Fibroblast of peridontal ligament (primary cell): Measurements from ENCODE around the gene NACC2.

Experiments used
- DNase-seq: peaks from one replicate; pipeline ENCODE4 v3.0.0-alpha.2; 2010; ENCODE audit errors: extremely low read depth

NACC2 gene

GRCh38 chr9:135994501-135995192 lies 100.4 kb downstream of the NACC2 start:
- no peak for DNase-seq

- DNase-seq, result no peak
These were observed 101.2 kb downstream of the NACC2 start for GRCh38 chr9:135993765-135994500.

GRCh38 chr9:135993409-135993742 lies 101.7 kb downstream of the NACC2 start:
- no peak for DNase-seq

GRCh38 chr9:135992486-135993408 lies 102.3 kb downstream of the NACC2 start:
- DNase-seq, result peak; percentile 73

- DNase-seq, result no peak
These were observed 103.3 kb downstream of the NACC2 start for GRCh38 chr9:135991771-135992170.

GRCh38 chr9:135990468-135991429 lies 104.3 kb downstream of the NACC2 start:
- DNase-seq, result peak; percentile 38

- DNase-seq, result no peak
These were observed 105.2 kb downstream of the NACC2 start for GRCh38 chr9:135989722-135990467.

- DNase-seq, result no peak
These were observed 105.9 kb downstream of the NACC2 start for GRCh38 chr9:135989157-135989556.

GRCh38 chr9:135988493-135988892 lies 106.6 kb downstream of the NACC2 start:
- DNase-seq, result no peak

- no peak for DNase-seq
These were observed 107.2 kb downstream of the NACC2 start for GRCh38 chr9:135987838-135988404.

- DNase-seq, result no peak
These were observed 108.5 kb downstream of the NACC2 start for GRCh38 chr9:135986605-135987004.

GRCh38 chr9:135985889-135986288 lies 109.2 kb downstream of the NACC2 start:
- DNase-seq, result no peak

- DNase-seq, result no peak
These were observed 109.7 kb downstream of the NACC2 start for GRCh38 chr9:135985459-135985774.

GRCh38 chr9:135984072-135984710 lies 110.9 kb downstream of the NACC2 start:
- DNase-seq, result no peak

- no peak for DNase-seq
These were observed 111.6 kb downstream of the NACC2 start for GRCh38 chr9:135983208-135984071.

- no peak for DNase-seq
These were observed 112.4 kb downstream of the NACC2 start for GRCh38 chr9:135982499-135983207.

- no peak for DNase-seq
These were observed 114.0 kb downstream of the NACC2 start for GRCh38 chr9:135980926-135981630.
